Immature natural killer cell (primary cell): Measurements from ENCODE around the gene MDFIC. TPM values are rescaled to one million over a fixed set of nuclear protein-coding genes. Genes with fewer than 3 reads are reported as not detected.
A peak's percentile ranks its signal among the peaks of the same experiment; 100 is the strongest.

ENCODE experiments used
- DNase-seq, 3 donors: peaks; one replicate each; pipeline ENCODE4 v3.0.0; 2022; ENCODE audit warnings: mixed read lengths in 1 of 3
- H3K27ac Mint-ChIP-seq, 6 donors: one replicate each; pipeline ENCODE4 v1.8.0; 2020; ENCODE audit warnings: mixed read lengths in 6 of 6, mild to moderate bottlenecking in 5 of 6, inconsistent platforms in 4 of 6, moderate library complexity in 3 of 6
- H3K27me3 Mint-ChIP-seq, 3 donors: one replicate each; pipeline ENCODE4 v1.8.0; 2020 to 2021; ENCODE audit warnings: low read depth in 3 of 3, mild to moderate bottlenecking in 3 of 3, mixed read lengths in 3 of 3, moderate library complexity in 3 of 3, inconsistent platforms in 1 of 3
- H3K36me3 Mint-ChIP-seq, 3 donors: one replicate each; pipeline ENCODE4 v1.8.0; 2020; ENCODE audit warnings: mixed read lengths in 3 of 3, inconsistent platforms in 2 of 3, mild to moderate bottlenecking in 2 of 3
- H3K4me1 Mint-ChIP-seq, 2 donors: one replicate each; pipeline ENCODE4 v1.8.0; 2020; ENCODE audit warnings: inconsistent platforms in 2 of 2, mild to moderate bottlenecking in 2 of 2, mixed read lengths in 2 of 2, moderate library complexity in 1 of 2
- H3K4me3 Mint-ChIP-seq, 5 donors: one replicate each; pipeline ENCODE4 v1.8.0; 2020; ENCODE audit warnings: mild to moderate bottlenecking in 5 of 5, mixed read lengths in 5 of 5, inconsistent platforms in 3 of 5, moderate library complexity in 3 of 5
- H3K9me3 Mint-ChIP-seq, 6 donors: one replicate each; pipeline ENCODE4 v1.8.0; 2020; ENCODE audit warnings: mild to moderate bottlenecking in 6 of 6, mixed read lengths in 6 of 6, inconsistent platforms in 4 of 6, moderate library complexity in 3 of 6
- polyA plus RNA-seq, 3 donors: library from polyadenylated mRNA; unstranded; fragments of 300-500 nt; fragmentation: Illumina TruSeq; gene quantifications; one replicate each; pipeline ENCODE4 v1.2.3, GENCODE V29; 2021

MDFIC gene
- polyA plus RNA-seq, 3 donors from 2014 or later: 20.3 to 40.5 (median 26.8) TPM

DNA sequence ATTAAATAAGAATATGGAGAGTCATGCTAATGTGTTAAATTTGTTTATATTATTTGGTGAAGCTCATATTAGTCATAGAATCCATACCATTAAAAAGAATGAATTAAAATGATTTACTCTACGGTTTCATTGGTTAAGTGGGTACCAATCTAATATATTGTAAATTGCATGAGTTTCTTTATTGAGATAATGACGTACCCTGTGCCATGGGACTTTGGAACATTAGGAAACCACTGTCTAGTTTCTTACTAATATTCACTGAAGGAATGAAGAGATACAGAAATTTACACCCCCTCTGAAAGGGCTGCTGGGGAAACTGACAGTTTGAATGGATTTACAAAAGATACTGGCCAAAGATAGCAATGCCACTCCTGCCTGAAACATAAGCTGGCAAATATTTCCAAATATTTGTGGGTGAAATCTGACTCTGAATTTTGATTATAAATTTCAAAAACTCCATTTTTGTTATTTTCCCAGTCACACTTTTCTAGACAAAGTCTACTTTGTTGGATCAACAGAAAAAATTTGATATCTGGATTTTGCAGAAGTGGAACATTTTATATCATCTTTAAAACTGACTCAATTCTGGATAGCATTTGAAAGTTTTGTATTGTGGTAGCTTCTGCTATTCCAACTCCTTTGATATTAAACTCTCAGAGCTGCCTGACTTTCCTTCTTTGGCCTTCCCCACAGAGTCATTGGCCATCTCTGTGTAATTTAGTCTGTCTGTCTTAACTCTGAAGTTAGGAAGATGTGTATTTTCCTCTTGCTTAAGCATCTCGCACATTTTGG lies 22.3 kb downstream of the MDFIC start:
- Mint-ChIP-seq H3K9me3 (peaks cover 0 to 1% (median 0%) of the 10 kb centered on the region in 6 donors), H3K27ac (peak overlapping the region in 2 of 6 donors; percentile 29 to 43), H3K27me3 (peaks cover 0 to 2% (median 0%) of the 10 kb centered on the region in 3 donors), H3K4me3 (no peak overlapping the region), H3K36me3 (peaks cover 7 to 49% (median 26%) of the 10 kb centered on the region in 3 donors), H3K4me1 (peaks cover 27 to 70% of the 10 kb centered on the region in 2 donors)
- DNase-seq: no peak

DNA sequence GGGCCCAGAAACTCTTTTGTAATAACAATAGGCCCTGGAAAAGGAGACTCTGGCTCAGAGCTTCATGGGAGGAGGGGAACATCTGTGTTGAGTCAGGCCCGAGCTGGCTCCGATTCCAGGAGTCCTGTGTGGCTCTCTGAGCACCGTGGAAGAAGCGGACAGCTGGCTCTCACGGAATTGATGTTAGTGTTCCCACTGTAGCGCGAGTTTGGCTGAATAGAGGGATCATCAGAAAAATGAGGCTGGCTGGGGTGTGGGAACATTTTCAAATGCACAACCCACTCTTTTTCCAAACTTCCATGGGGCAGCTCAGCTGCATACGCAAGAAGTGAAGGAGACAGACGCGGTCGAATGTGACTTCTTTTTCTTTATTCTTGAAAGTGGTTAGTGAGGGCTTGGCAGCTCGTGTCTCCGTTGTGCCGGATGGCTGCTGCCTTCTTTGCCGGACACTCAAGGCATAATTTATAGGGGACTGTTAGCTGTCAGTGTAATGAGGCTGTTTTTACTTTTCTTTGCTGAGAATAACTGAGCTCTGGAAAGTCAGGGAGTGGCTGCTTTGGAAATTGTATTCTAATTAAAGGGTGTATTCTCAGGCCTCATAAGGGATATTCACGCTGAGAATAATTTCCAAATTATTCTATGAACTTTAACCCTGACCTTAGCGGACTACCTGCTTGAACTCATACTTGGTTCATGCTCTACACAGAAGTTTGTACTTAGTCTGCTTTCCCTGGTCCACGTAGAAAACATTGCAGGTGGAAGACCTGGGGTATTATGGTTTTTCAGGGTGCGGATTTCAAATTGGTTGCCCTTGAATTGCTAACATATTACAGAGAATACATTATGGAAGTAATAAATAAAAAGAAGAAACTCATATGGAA lies 23.1 kb downstream of the MDFIC start:
- Mint-ChIP-seq H3K9me3 (peaks cover 0 to 1% (median 0%) of the 10 kb centered on the region in 6 donors), H3K36me3 (peaks cover 7 to 49% (median 26%) of the 10 kb centered on the region in 3 donors), H3K4me1 (peaks cover 34 to 73% of the 10 kb centered on the region in 2 donors), H3K27me3 (peaks cover 0 to 4% (median 0%) of the 10 kb centered on the region in 3 donors), H3K27ac (no peak overlapping the region), H3K4me3 (no peak overlapping the region)
- DNase-seq: no peak

DNA sequence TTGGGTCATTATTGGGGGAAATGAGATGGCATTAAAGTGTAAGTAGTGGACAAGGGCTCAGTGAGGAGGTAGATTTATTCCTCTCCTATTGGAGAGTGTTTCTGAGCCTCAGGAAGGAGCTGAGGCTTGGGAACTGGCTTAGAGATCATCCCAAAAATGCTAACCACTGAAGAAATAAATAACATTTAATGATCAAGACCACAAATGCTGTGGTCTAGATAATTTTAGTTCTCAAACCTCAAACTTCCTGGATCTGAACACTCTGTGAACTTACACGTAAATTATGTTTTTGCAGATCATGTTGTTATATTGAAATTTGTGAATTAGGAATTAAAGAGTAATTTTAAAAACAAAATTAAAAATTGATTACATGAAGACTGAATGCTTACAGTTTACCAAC lies 27.3 kb downstream of the MDFIC start:
- H3K4me3 Mint-ChIP-seq: peak overlapping the region; percentile 1 to 74 (median 34)
- peaks cover 0 to 21% (median 9%) of the 10 kb centered on the region in 3 donors for H3K36me3 Mint-ChIP-seq
- DNase-seq: no peak
- H3K9me3 Mint-ChIP-seq: no peaks in the 10 kb centered on the region
- H3K4me1 Mint-ChIP-seq: peaks cover 29 to 47% of the 10 kb centered on the region in 2 donors
- peaks cover 0 to 4% (median 0%) of the 10 kb centered on the region in 3 donors for H3K27me3 Mint-ChIP-seq
- peak overlapping the region; percentile 29 to 87 (median 51) for H3K27ac Mint-ChIP-seq

DNA sequence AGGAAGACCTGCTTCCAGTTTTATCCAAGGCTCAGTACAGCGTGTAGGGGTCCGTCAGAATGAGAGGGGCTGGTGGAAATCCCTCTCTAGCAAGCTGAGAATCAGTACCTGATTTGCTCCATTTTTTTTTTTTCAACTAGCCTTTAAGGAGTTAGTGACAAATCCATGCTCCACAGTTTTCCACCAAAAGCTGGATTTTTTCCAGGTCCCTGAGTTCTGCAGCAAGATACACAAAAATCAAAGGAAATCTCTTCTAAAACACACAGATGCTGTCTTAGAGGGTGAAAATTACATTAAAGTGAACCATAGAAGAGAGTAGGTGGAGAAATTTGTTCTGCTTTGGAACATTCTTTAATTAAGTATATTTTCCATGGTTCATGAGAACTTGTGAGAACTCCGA lies 30.4 kb downstream of the MDFIC start:
- H3K9me3 Mint-ChIP-seq: no peaks in the 10 kb centered on the region
- peaks cover 29 to 61% of the 10 kb centered on the region in 2 donors for H3K4me1 Mint-ChIP-seq
- no peak overlapping the region for H3K27ac Mint-ChIP-seq
- H3K36me3 Mint-ChIP-seq: peaks cover 0 to 1% (median under 1%) of the 10 kb centered on the region in 3 donors
- no peak overlapping the region for H3K4me3 Mint-ChIP-seq
- DNase-seq: no peak
- H3K27me3 Mint-ChIP-seq: peaks cover 0 to 4% (median 0%) of the 10 kb centered on the region in 3 donors

DNA sequence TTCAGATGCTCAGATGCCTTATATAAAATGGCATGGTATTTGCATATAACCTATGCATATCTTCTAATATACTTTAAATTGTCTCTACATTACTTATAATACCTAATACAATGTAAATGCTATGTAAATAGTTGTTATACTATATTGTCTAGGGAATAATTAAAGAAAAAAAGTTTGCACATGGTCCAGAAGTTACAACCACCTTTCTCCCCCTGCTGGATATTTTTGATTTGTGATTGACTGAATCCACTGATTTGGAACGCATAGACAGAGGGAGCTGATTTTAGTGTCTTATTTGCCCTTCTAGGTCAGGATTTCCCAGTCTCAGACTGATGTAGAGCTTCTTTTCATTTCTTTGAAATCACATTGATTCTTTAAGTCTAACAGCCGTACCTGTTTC lies 31.8 kb downstream of the MDFIC start:
- no peak for DNase-seq
- H3K27ac Mint-ChIP-seq: no peak overlapping the region

DNA sequence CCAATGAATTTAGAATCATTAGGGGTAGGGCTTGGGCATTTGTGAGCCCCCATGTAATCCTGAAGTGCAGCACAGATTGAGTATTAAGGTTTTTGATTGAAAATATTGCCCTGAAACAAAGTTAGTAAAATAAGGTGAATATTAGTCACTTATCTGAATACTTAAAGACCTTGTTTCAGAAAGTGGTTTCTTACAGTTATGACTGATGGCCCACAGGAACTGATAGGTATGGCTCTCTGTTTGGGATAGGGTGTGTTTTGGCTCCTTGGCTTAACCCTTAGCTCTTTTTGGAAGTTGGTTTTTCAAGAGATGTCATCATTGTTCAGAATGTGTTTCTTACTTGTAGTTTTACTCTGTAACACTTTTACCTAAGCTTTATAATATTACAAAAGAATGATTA lies 34.8 kb downstream of the MDFIC start:
- H3K9me3 Mint-ChIP-seq: no peaks in the 10 kb centered on the region
- no peak overlapping the region for H3K27ac Mint-ChIP-seq
- H3K27me3 Mint-ChIP-seq: no peaks in the 10 kb centered on the region
- no peak overlapping the region for H3K4me3 Mint-ChIP-seq
- H3K36me3 Mint-ChIP-seq: no peaks in the 10 kb centered on the region
- no peak for DNase-seq
- peaks cover 1 to 40% of the 10 kb centered on the region in 2 donors for H3K4me1 Mint-ChIP-seq

More for the DNA sequence above, 31.8 kb downstream of the MDFIC start:
- peaks cover 18 to 49% of the 10 kb centered on the region in 2 donors for H3K4me1 Mint-ChIP-seq
- H3K4me3 Mint-ChIP-seq: no peak overlapping the region
- H3K9me3 Mint-ChIP-seq: no peaks in the 10 kb centered on the region
- no peaks in the 10 kb centered on the region for H3K36me3 Mint-ChIP-seq
- peaks cover 0 to 4% (median 0%) of the 10 kb centered on the region in 3 donors for H3K27me3 Mint-ChIP-seq

DNA sequence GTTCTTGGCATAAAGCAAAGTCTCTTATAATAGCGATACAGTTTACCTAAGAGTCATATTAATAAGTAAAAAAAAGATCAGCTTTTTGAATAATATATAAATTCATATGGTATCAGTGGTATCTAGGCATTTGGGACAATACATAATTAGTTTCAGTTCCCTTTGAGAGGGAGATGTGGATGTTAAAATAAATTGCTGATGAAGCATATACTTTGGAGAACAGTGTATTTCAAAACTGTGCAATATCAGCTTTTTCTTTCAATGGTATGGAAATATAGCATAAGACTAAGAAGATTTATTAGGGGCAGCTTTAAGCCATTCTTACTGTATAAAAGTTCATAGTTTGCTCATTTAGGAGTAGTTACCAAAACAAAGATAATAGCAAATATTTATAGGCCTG lies 35.5 kb downstream of the MDFIC start:
- Mint-ChIP-seq H3K4me3 (no peak overlapping the region), H3K4me1 (peaks cover 3 to 48% of the 10 kb centered on the region in 2 donors), H3K36me3 (no peaks in the 10 kb centered on the region), H3K27ac (no peak overlapping the region), H3K9me3 (no peaks in the 10 kb centered on the region), H3K27me3 (no peaks in the 10 kb centered on the region)
- no peak for DNase-seq

DNA sequence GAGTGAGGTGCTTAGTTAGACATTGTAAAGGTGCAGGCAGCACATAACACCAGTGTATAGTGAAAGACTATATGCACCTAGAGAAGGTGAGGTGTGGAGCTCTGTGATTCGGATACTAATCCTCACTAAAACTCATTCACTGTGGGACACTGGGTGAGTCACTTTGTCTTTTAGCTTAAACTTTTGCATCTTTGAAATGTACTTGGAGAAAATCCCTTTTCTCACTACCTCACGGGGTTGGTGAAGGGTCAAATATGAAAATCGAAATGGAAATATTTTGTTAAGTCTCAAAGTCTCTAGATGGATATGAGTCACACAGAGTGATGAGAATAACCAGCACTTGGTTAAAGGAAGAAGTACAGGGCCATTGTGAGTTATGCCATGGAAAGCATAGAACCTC lies 38.0 kb downstream of the MDFIC start:
- H3K4me3 Mint-ChIP-seq: no peak overlapping the region
- peaks cover 9 to 51% of the 10 kb centered on the region in 2 donors for H3K4me1 Mint-ChIP-seq
- DNase-seq: no peak

DNA sequence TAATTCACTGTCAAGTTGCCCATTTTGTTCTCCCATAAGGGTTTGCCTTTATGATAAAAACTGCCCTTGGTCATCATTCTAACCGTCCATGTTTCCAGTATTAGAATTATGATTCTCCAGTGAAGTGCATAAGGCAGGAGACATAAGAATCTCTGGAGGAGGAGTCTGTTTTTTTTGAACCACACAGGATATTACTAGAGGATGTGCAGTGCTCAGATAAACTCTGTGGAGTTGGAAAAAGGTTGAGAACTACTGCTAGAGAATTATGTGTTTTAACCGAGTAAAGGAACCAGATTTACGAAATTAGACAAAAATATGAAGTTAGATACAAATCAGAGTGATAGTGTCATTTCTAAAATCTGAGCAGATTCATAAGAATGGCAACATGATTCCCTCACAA lies 40.5 kb downstream of the MDFIC start:
- Mint-ChIP-seq H3K36me3 (peaks cover 0 to 8% (median 4%) of the 10 kb centered on the region in 3 donors), H3K4me1 (peaks cover 16 to 61% of the 10 kb centered on the region in 2 donors), H3K4me3 (no peak overlapping the region), H3K27me3 (no peaks in the 10 kb centered on the region), H3K9me3 (no peaks in the 10 kb centered on the region), H3K27ac (peak overlapping the region in 2 of 6 donors; percentile 26 to 62)
- DNase-seq: no peak

More for the DNA sequence above, 38.0 kb downstream of the MDFIC start:
- Mint-ChIP-seq H3K36me3 (peaks cover 0 to 3% (median 0%) of the 10 kb centered on the region in 3 donors), H3K27ac (no peak overlapping the region), H3K27me3 (no peaks in the 10 kb centered on the region), H3K9me3 (no peaks in the 10 kb centered on the region)

DNA sequence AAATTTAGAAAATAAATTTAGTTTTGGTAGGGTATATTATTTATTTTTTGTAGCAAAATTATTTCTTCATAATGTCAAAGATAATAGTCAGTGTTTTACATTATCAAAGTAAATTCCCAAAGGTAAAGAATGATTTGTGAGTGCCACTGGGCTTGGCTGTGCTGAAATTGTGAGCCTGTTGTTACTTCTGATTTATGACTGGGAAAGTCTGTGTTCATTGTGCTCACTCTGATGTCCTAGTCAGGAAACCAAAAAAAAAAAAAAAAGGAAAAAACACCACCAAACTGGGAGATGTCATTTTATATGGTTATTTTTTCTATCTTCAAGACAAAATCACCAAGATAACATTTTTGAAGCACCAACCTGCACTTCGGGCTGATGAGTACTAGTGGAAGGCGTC lies 44.3 kb downstream of the MDFIC start:
- no peaks in the 10 kb centered on the region for H3K9me3 Mint-ChIP-seq
- no peak overlapping the region for H3K4me3 Mint-ChIP-seq
- DNase-seq: no peak
- peaks cover 0 to 8% (median 4%) of the 10 kb centered on the region in 3 donors for H3K36me3 Mint-ChIP-seq
- no peaks in the 10 kb centered on the region for H3K27me3 Mint-ChIP-seq
- no peak overlapping the region for H3K27ac Mint-ChIP-seq
- peaks cover 31 to 77% of the 10 kb centered on the region in 2 donors for H3K4me1 Mint-ChIP-seq

DNA sequence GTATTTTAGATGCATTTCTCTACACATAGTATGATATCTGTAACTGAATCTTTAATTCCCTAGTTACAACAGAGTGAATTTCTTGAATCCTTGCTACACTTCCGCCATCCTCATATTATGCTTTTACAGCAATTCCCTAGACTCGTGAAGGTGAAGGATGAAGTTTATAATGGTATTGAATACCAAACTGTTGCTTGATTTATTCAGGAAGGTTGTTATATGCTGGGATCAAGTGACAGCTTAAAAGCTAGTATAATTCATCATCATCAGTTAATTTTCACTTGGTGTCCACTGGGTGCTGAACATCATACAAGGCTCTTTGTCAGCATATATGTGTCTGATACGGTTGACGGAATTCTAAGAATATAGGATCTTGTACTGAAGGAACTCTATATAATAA lies 47.2 kb downstream of the MDFIC start:
- DNase-seq: no peak
- Mint-ChIP-seq H3K27me3 (peaks cover 0 to 3% (median 0%) of the 10 kb centered on the region in 3 donors), H3K36me3 (peaks cover 0 to 8% (median 4%) of the 10 kb centered on the region in 3 donors), H3K27ac (no peak overlapping the region), H3K4me1 (peaks cover 34 to 80% of the 10 kb centered on the region in 2 donors), H3K9me3 (no peaks in the 10 kb centered on the region), H3K4me3 (no peak overlapping the region)

DNA sequence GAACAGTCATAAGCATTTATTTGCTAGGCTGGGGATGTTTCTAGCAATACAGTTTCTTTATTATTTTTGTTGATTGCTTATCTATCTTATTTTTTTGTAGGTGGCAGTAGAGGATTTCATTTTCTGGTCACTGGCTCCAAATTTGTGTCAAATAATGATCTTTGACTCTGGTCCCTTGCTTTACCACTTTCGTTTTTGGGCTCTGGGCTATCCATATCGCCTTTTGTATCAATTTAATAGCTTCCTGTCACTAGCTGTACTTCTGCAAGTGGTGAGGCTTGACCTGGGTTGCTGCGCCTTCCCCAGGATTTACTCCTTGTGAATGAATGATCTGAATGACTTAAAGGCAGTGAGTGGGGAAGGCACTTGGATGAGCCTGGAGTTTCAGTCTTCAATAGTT lies 48.4 kb downstream of the MDFIC start:
- Mint-ChIP-seq H3K27ac (peak overlapping the region in 5 of 6 donors; percentile 42 to 76 (median 61)), H3K4me1 (peaks cover 34 to 85% of the 10 kb centered on the region in 2 donors), H3K4me3 (peak overlapping the region; percentile 39 to 68 (median 62)), H3K36me3 (peaks cover 0 to 2% (median 0%) of the 10 kb centered on the region in 3 donors), H3K27me3 (peaks cover 0 to 3% (median 0%) of the 10 kb centered on the region in 3 donors), H3K9me3 (no peaks in the 10 kb centered on the region)
- DNase-seq: no peak

DNA sequence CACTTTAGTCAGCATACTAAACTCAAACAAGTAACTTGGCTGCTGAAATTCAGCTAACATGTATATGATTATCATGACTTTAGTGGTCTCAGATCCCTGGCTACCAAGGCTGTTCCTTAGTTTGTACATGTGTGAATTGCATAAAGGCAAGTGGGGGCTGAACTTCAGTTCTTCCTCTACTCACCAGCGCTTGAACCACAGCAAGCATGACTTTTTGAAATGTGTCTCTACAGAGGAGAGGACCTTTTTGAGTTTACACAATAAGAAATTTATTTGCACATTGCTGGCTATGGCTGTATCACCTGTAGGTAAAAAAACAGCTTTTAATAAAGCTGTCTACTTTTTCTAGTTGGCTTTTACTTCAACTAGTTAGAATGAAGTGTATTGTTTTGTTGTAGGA lies 48.8 kb downstream of the MDFIC start:
- H3K9me3 Mint-ChIP-seq: no peaks in the 10 kb centered on the region
- no peaks in the 10 kb centered on the region for H3K36me3 Mint-ChIP-seq
- peak overlapping the region; percentile 39 to 68 (median 62) for H3K4me3 Mint-ChIP-seq
- H3K27me3 Mint-ChIP-seq: peaks cover 0 to 3% (median 0%) of the 10 kb centered on the region in 3 donors
- peak overlapping the region in 5 of 6 donors; percentile 42 to 76 (median 61) for H3K27ac Mint-ChIP-seq
- peaks cover 34 to 84% of the 10 kb centered on the region in 2 donors for H3K4me1 Mint-ChIP-seq
- no peak for DNase-seq
